H9 (cell line): ENCODE results near the gene KIAA0825. TPM values are rescaled to one million over a fixed set of nuclear protein-coding genes. Genes with fewer than 3 reads are reported as not detected.

Source experiments
- DNase-seq: peaks from one replicate; pipeline ENCODE4 v3.0.0-alpha.2; 2017
- H2AFZ ChIP-seq: one replicate; pipeline ENCODE4 v1.6.1; 2013; ENCODE audit warnings: mild to moderate bottlenecking, low read length, control low read depth, moderate library complexity
- H2AK5ac ChIP-seq: 2 replicates; pipeline ENCODE4 v1.6.1; 2013; ENCODE audit warnings: low read length, control low read depth, mixed read lengths; ENCODE audit not compliant: insufficient read length
- H2BK120ac ChIP-seq: one replicate; pipeline ENCODE4 v1.6.1; 2013; ENCODE audit warnings: low read depth, mild to moderate bottlenecking, low read length, control low read depth, inconsistent platforms; ENCODE audit not compliant: poor library complexity, severe bottlenecking
- H2BK12ac ChIP-seq: 2 replicates; pipeline ENCODE4 v1.6.1; 2013; ENCODE audit warnings: low read length, control low read depth, mixed read lengths, low read depth; ENCODE audit not compliant: insufficient read length
- H2BK15ac ChIP-seq: 2 replicates; pipeline ENCODE4 v1.6.1; 2013; ENCODE audit warnings: low read depth, low read length, control low read depth
- H2BK20ac ChIP-seq: one replicate; pipeline ENCODE4 v1.6.1; 2013; ENCODE audit warnings: low read depth, mild to moderate bottlenecking, low read length, control low read depth, inconsistent platforms; ENCODE audit not compliant: poor library complexity, severe bottlenecking
- H2BK5ac ChIP-seq: 2 replicates; pipeline ENCODE4 v1.6.1; 2013; ENCODE audit warnings: low read length, control low read depth, mixed read lengths; ENCODE audit not compliant: insufficient read length
- H3K14ac ChIP-seq: 2 replicates; pipeline ENCODE4 v1.6.1; 2013; ENCODE audit warnings: low read length, control low read depth; ENCODE audit not compliant: insufficient read depth
- H3K18ac ChIP-seq: 2 replicates; pipeline ENCODE4 v1.6.1; 2013; ENCODE audit warnings: low read depth, mild to moderate bottlenecking, mixed read lengths, low read length, control low read depth; ENCODE audit not compliant: insufficient read length
- H3K23ac ChIP-seq: 2 replicates; pipeline ENCODE4 v1.6.1; 2013; ENCODE audit warnings: low read length, control low read depth, mixed read lengths, low read depth; ENCODE audit not compliant: insufficient read length
- H3K23me2 ChIP-seq: 2 replicates; pipeline ENCODE4 v1.6.1; 2013; ENCODE audit warnings: low read depth, mild to moderate bottlenecking, mixed read lengths, low read length, control low read depth; ENCODE audit not compliant: insufficient read length, poor library complexity, severe bottlenecking
- H3K27ac ChIP-seq: 2 replicates; pipeline ENCODE4 v1.5.1; 2013; ENCODE audit warnings: low read length, control low read depth, mixed read lengths, low read depth; ENCODE audit not compliant: insufficient read length
- H3K27me3 ChIP-seq: 2 replicates; pipeline ENCODE4 v1.6.1; 2013; ENCODE audit warnings: low read length, control low read depth, inconsistent platforms; ENCODE audit not compliant: insufficient read depth
- H3K4ac ChIP-seq: 2 replicates; pipeline ENCODE4 v1.6.1; 2013; ENCODE audit warnings: low read depth, mild to moderate bottlenecking, control low read depth, inconsistent platforms, low read length, moderate library complexity
- H3K4me1 ChIP-seq: 2 replicates; pipeline ENCODE4 v1.6.1; 2013; ENCODE audit warnings: low read length, control low read depth, inconsistent platforms; ENCODE audit not compliant: insufficient read depth
- H3K4me2 ChIP-seq: 2 replicates; pipeline ENCODE4 v1.6.1; 2013; ENCODE audit warnings: low read length, control low read depth, mixed read lengths; ENCODE audit not compliant: insufficient read length, insufficient read depth
- H3K56ac ChIP-seq: 2 replicates; pipeline ENCODE4 v1.6.1; 2013; ENCODE audit warnings: low read depth, mild to moderate bottlenecking, mixed read lengths, low read length, control low read depth; ENCODE audit not compliant: insufficient read length
- H3K79me1 ChIP-seq: 2 replicates; pipeline ENCODE4 v1.6.1; 2013; ENCODE audit warnings: low read depth, mild to moderate bottlenecking, moderate library complexity, low read length, control low read depth, inconsistent platforms; ENCODE audit not compliant: insufficient read depth, poor library complexity, severe bottlenecking
- H3K79me2 ChIP-seq: 2 replicates; pipeline ENCODE4 v1.6.1; 2013; ENCODE audit warnings: low read length, control low read depth, inconsistent platforms; ENCODE audit not compliant: insufficient read depth
- H3K9ac ChIP-seq: 2 replicates; pipeline ENCODE4 v1.6.1; 2013; ENCODE audit warnings: low read length, control low read depth, mixed read lengths; ENCODE audit not compliant: insufficient read length; ENCODE audit errors: extremely low read depth
- H3K9me3 ChIP-seq: one replicate; pipeline ENCODE4 v1.6.1; 2013; ENCODE audit warnings: low read depth, low read length, inconsistent platforms; ENCODE audit not compliant: control insufficient read depth
- H3T11ph ChIP-seq: one replicate; pipeline ENCODE4 v1.6.1; 2013; ENCODE audit warnings: mild to moderate bottlenecking, low read length, control low read depth, inconsistent platforms
- H4K20me1 ChIP-seq: one replicate; pipeline ENCODE4 v1.6.1; 2013; ENCODE audit not compliant: control insufficient read depth, insufficient read length, insufficient read depth
- H4K5ac ChIP-seq: 2 replicates; pipeline ENCODE4 v1.6.1; 2013; ENCODE audit warnings: low read depth, mild to moderate bottlenecking, mixed read lengths, low read length, control low read depth; ENCODE audit not compliant: insufficient read length
- H4K8ac ChIP-seq: replicated peaks from 2 replicates; pipeline ENCODE4 v1.6.1; 2013; ENCODE audit warnings: low read length, control low read depth, mixed read lengths, low read depth; ENCODE audit not compliant: insufficient read length
- H4K91ac ChIP-seq: 2 replicates; pipeline ENCODE4 v1.6.1; 2013; ENCODE audit warnings: low read depth, mild to moderate bottlenecking, moderate library complexity, mixed read lengths, low read length, control low read depth; ENCODE audit not compliant: insufficient read length
- H3K27ac Mint-ChIP-seq, 3 experiments: 2 replicates in 2 of 3; 3 replicates in 1 of 3; pipeline ENCODE4 v1.8.0; 2020 to 2021; ENCODE audit warnings: mixed read lengths in 3 of 3, mild to moderate bottlenecking in 1 of 3, moderate library complexity in 1 of 3
- H3K27me3 Mint-ChIP-seq: 2 replicates; pipeline ENCODE4 v1.8.0; 2021; ENCODE audit warnings: low read depth, mild to moderate bottlenecking, moderate library complexity, mixed read lengths
- H3K36me3 Mint-ChIP-seq, 3 experiments: 2 replicates in 2 of 3; 3 replicates in 1 of 3; pipeline ENCODE4 v1.8.0; 2020 to 2021; ENCODE audit warnings: low read depth in 3 of 3, mixed read lengths in 3 of 3; ENCODE audit not compliant: insufficient read depth in 1 of 3
- H3K4me1 Mint-ChIP-seq, 2 experiments: 2 replicates each; pipeline ENCODE4 v1.8.0; 2020; ENCODE audit warnings: mixed read lengths in 2 of 2
- H3K4me3 Mint-ChIP-seq, 2 experiments: 2 replicates in 1 of 2; 3 replicates in 1 of 2; pipeline ENCODE4 v1.8.0; 2020 to 2021; ENCODE audit warnings: mild to moderate bottlenecking in 2 of 2, mixed read lengths in 2 of 2, moderate library complexity in 1 of 2
- H3K9me3 Mint-ChIP-seq, 2 experiments: 2 replicates in 1 of 2; 3 replicates in 1 of 2; pipeline ENCODE4 v1.8.0; 2020; ENCODE audit warnings: mild to moderate bottlenecking in 2 of 2, mixed read lengths in 2 of 2, moderate library complexity in 1 of 2
- WGBS: extraction: QIAGEN DNeasy Blood & Tissue Kit; methylation state at CpG from one replicate; pipeline ENCODE4 v1.1.7; 2013; ENCODE audit warnings: missing lambda C conversion rate, low lambda C conversion rate, mixed read lengths; ENCODE audit not compliant: insufficient read length; ENCODE audit errors: extremely low coverage; 5-methylcytosine and 5-hydroxymethylcytosine counted together
- total RNA-seq: library from RNA; stranded (reverse); gene quantifications from 2 replicates; pipeline ENCODE4 v1.2.1, GENCODE V29; 2021
- TF ChIP-seq, protein P1 (sequence below): fragments of 200-600 bp; sonication (generic); conservative IDR thresholded peaks from 3 replicates; pipeline ENCODE4 v1.8.0; 2021; ENCODE audit warnings: antibody characterized with exemption, mild to moderate bottlenecking

The KIAA0825 gene
- total RNA-seq, 1 experiment from 2014 or later: 1.8 TPM

DNA sequence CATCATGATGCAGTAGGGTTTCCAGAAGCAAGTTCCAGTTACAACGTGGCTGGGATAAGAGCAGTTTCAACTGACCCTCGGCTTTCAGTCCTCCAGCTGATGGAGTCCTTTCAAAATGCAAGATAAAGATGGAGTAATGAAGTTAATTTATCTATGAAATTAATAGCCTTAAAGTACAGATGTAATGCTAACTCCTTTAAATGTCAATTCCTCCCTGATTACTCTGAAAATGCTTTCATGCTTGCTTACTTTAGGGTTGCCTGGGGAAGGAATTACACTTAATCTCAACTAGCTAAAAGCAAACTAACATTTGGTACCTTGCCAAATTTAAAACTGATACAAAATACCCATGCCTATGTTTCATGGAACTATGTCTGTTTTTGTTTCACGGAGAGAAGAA, 178.4 kb downstream of the KIAA0825 start:
- Mint-ChIP-seq H3K36me3 (peaks cover 0 to 2% (median 0%) of the 10 kb centered on the region in 3 experiments; a peak in 2 of 7 replicates), H3K27ac (no peak overlapping the region), H3K9me3 (peaks cover 0 to 6% of the 10 kb centered on the region in 2 experiments; a peak in 4 of 5 replicates), H3K4me3 (no peak overlapping the region), H3K4me1 (no peaks in the 10 kb centered on the region), H3K27me3 (no peaks in the 10 kb centered on the region)
- no CpG with 5 or more reads among the region's 3 CpGs for WGBS
- H2AFZ ChIP-seq: no peak overlapping the region
- no peak overlapping the region for H3K27ac ChIP-seq
- no peaks in the 10 kb centered on the region for H3K79me1 ChIP-seq
- H3K79me2 ChIP-seq: no peaks in the 10 kb centered on the region
- no peak overlapping the region for H3T11ph ChIP-seq
- no peak overlapping the region for H2BK12ac ChIP-seq
- no peak overlapping the region for H4K8ac ChIP-seq
- H3K4me2 ChIP-seq: no peak overlapping the region
- no peak overlapping the region for H4K5ac ChIP-seq
- no peak overlapping the region for H3K56ac ChIP-seq
- H2AK5ac ChIP-seq: no peak overlapping the region
- no peak overlapping the region for H4K91ac ChIP-seq
- H4K20me1 ChIP-seq: no peaks in the 10 kb centered on the region
- no peaks in the 10 kb centered on the region for H3K9me3 ChIP-seq
- no peak overlapping the region for H3K14ac ChIP-seq
- H3K9ac ChIP-seq: peak overlapping the region; percentile 14
- H3K4ac ChIP-seq: no peak overlapping the region
- no peak overlapping the region for H2BK20ac ChIP-seq
- TF ChIP-seq, protein P1, sequence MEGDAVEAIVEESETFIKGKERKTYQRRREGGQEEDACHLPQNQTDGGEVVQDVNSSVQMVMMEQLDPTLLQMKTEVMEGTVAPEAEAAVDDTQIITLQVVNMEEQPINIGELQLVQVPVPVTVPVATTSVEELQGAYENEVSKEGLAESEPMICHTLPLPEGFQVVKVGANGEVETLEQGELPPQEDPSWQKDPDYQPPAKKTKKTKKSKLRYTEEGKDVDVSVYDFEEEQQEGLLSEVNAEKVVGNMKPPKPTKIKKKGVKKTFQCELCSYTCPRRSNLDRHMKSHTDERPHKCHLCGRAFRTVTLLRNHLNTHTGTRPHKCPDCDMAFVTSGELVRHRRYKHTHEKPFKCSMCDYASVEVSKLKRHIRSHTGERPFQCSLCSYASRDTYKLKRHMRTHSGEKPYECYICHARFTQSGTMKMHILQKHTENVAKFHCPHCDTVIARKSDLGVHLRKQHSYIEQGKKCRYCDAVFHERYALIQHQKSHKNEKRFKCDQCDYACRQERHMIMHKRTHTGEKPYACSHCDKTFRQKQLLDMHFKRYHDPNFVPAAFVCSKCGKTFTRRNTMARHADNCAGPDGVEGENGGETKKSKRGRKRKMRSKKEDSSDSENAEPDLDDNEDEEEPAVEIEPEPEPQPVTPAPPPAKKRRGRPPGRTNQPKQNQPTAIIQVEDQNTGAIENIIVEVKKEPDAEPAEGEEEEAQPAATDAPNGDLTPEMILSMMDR: no peak
- no peak overlapping the region for H3K23ac ChIP-seq
- H3K18ac ChIP-seq: no peak overlapping the region
- DNase-seq: no peak
- H2BK120ac ChIP-seq: no peak overlapping the region
- H3K4me1 ChIP-seq: no peaks in the 10 kb centered on the region
- no peaks in the 10 kb centered on the region for H3K23me2 ChIP-seq
- H2BK15ac ChIP-seq: no peak overlapping the region
- H3K27me3 ChIP-seq: no peaks in the 10 kb centered on the region
- H2BK5ac ChIP-seq: no peak overlapping the region
